T-helper 17 cell (primary cell): ENCODE data around the gene SH3D19. TPM values are rescaled to one million over a fixed set of nuclear protein-coding genes. Genes with fewer than 3 reads are reported as not detected.

Experiments
- ATAC-seq: fragments of 150-1000 bp; cut with Tn5 transposase; 2 replicates; pipeline ENCODE4 v1.10.0; 2021; ENCODE audit warnings: mild to moderate bottlenecking, moderate library complexity
- DNase-seq, 3 donors: peaks; one replicate each; pipeline versions ENCODE4 v3.0.0 to v3.0.0-alpha.2; 2020 to 2021
- H3K9me3 ChIP-seq: one replicate; pipeline ENCODE4 v1.7.0; 2013; ENCODE audit warnings: low read length, mild to moderate bottlenecking; ENCODE audit not compliant: control insufficient read depth, poor library complexity, severe bottlenecking
- H3K27ac Mint-ChIP-seq: one replicate; pipeline ENCODE4 v1.8.0; 2022; ENCODE audit warnings: mild to moderate bottlenecking, moderate library complexity, mixed read lengths
- H3K27me3 Mint-ChIP-seq: one replicate; pipeline ENCODE4 v1.8.0; 2022; ENCODE audit warnings: mixed read lengths
- H3K36me3 Mint-ChIP-seq: one replicate; pipeline ENCODE4 v1.8.0; 2022; ENCODE audit warnings: low read depth, mixed read lengths
- H3K4me1 Mint-ChIP-seq: one replicate; pipeline ENCODE4 v1.8.0; 2022; ENCODE audit warnings: mild to moderate bottlenecking, mixed read lengths
- H3K4me3 Mint-ChIP-seq: one replicate; pipeline ENCODE4 v1.8.0; 2022; ENCODE audit warnings: mild to moderate bottlenecking, moderate library complexity, mixed read lengths
- total RNA-seq, 4 donors: library from RNA in 2 of 4; stranded (reverse) in 2 of 4; gene quantifications; one replicate each; pipeline ENCODE4 v1.2.3 and lab custom pipeline; 2022 to 2026

Gene SH3D19
- total RNA-seq, 2 donors from 2014 or later = not detected

GRCh38 chr4:151314479-151314878, 10.9 kb downstream of the SH3D19 start:
- H3K4me1 Mint-ChIP-seq = no peaks in the 10 kb centered on the region
- no peaks in the 10 kb centered on the region for H3K36me3 Mint-ChIP-seq
- ATAC-seq (no peak), DNase-seq (no peak)
- no peak overlapping the region for H3K27ac Mint-ChIP-seq
- no peaks in the 10 kb centered on the region for H3K9me3 ChIP-seq
- H3K4me3 Mint-ChIP-seq = no peak overlapping the region
- peaks cover 28% of the 10 kb centered on the region for H3K27me3 Mint-ChIP-seq

GRCh38 chr4:151314010-151314355, 11.4 kb downstream of the SH3D19 start:
- ATAC-seq (no peak), DNase-seq (no peak)
- H3K27me3 Mint-ChIP-seq = peaks cover 26% of the 10 kb centered on the region
- no peak overlapping the region for H3K27ac Mint-ChIP-seq
- no peaks in the 10 kb centered on the region for H3K36me3 Mint-ChIP-seq
- no peaks in the 10 kb centered on the region for H3K9me3 ChIP-seq
- no peaks in the 10 kb centered on the region for H3K4me1 Mint-ChIP-seq
- no peak overlapping the region for H3K4me3 Mint-ChIP-seq

GRCh38 chr4:151313306-151314009, 11.9 kb downstream of the SH3D19 start:
- no peaks in the 10 kb centered on the region for H3K4me1 Mint-ChIP-seq
- H3K4me3 Mint-ChIP-seq = no peak overlapping the region
- no peak for DNase-seq
- H3K27me3 Mint-ChIP-seq = peaks cover 26% of the 10 kb centered on the region
- no peaks in the 10 kb centered on the region for H3K36me3 Mint-ChIP-seq
- H3K27ac Mint-ChIP-seq = no peak overlapping the region
- no peak for ATAC-seq
- no peaks in the 10 kb centered on the region for H3K9me3 ChIP-seq

GRCh38 chr4:151310124-151310728, 15.2 kb downstream of the SH3D19 start:
- no peaks in the 10 kb centered on the region for H3K9me3 ChIP-seq
- no peaks in the 10 kb centered on the region for H3K4me1 Mint-ChIP-seq
- no peaks in the 10 kb centered on the region for H3K36me3 Mint-ChIP-seq
- DNase-seq (no peak), ATAC-seq (no peak)
- no peak overlapping the region for H3K4me3 Mint-ChIP-seq
- peaks cover 10% of the 10 kb centered on the region for H3K27me3 Mint-ChIP-seq
- H3K27ac Mint-ChIP-seq = no peak overlapping the region

GRCh38 chr4:151304755-151305154, 20.6 kb downstream of the SH3D19 start:
- Mint-ChIP-seq H3K27me3 (peaks cover 4% of the 10 kb centered on the region), H3K27ac (no peak overlapping the region), H3K36me3 (no peaks in the 10 kb centered on the region), H3K4me1 (no peaks in the 10 kb centered on the region), H3K4me3 (no peak overlapping the region)
- no peaks in the 10 kb centered on the region for H3K9me3 ChIP-seq
- ATAC-seq (no peak), DNase-seq (no peak)

GRCh38 chr4:151304226-151304625, 21.2 kb downstream of the SH3D19 start:
- Mint-ChIP-seq H3K27ac (no peak overlapping the region), H3K4me3 (no peak overlapping the region), H3K36me3 (no peaks in the 10 kb centered on the region), H3K27me3 (peaks cover 4% of the 10 kb centered on the region), H3K4me1 (no peaks in the 10 kb centered on the region)
- ATAC-seq = no peak
- no peaks in the 10 kb centered on the region for H3K9me3 ChIP-seq
- no peak for DNase-seq

- no peak for DNase-seq
- H3K4me1 Mint-ChIP-seq = no peaks in the 10 kb centered on the region
- H3K27me3 Mint-ChIP-seq = peaks cover 11% of the 10 kb centered on the region
- ATAC-seq = no peak
- peaks cover 2% of the 10 kb centered on the region for H3K36me3 Mint-ChIP-seq
- H3K9me3 ChIP-seq = no peaks in the 10 kb centered on the region
- no peak overlapping the region for H3K4me3 Mint-ChIP-seq
- no peak overlapping the region for H3K27ac Mint-ChIP-seq
Observed at GRCh38 chr4:151302432-151302831, 23.0 kb downstream of the SH3D19 start.

GRCh38 chr4:151297170-151297569, 28.2 kb downstream of the SH3D19 start:
- Mint-ChIP-seq H3K36me3 (peaks cover 2% of the 10 kb centered on the region), H3K27me3 (peaks cover 9% of the 10 kb centered on the region), H3K4me3 (no peak overlapping the region), H3K4me1 (no peaks in the 10 kb centered on the region), H3K27ac (no peak overlapping the region)
- no peaks in the 10 kb centered on the region for H3K9me3 ChIP-seq
- no peak for DNase-seq
- no peak for ATAC-seq

GRCh38 chr4:151296227-151296626, 29.2 kb downstream of the SH3D19 start:
- peaks cover 9% of the 10 kb centered on the region for H3K27me3 Mint-ChIP-seq

GRCh38 chr4:151294833-151295496, 30.4 kb downstream of the SH3D19 start:
- Mint-ChIP-seq H3K4me1 (no peaks in the 10 kb centered on the region), H3K27ac (no peak overlapping the region)
- no peak for ATAC-seq

More at GRCh38 chr4:151296227-151296626, 29.2 kb downstream of the SH3D19 start:
- no peaks in the 10 kb centered on the region for H3K9me3 ChIP-seq
- Mint-ChIP-seq H3K4me1 (no peaks in the 10 kb centered on the region), H3K36me3 (peaks cover 2% of the 10 kb centered on the region), H3K27ac (no peak overlapping the region), H3K4me3 (no peak overlapping the region)
- DNase-seq = no peak
- ATAC-seq = no peak

GRCh38 chr4:151292038-151292437, 33.4 kb downstream of the SH3D19 start:
- Mint-ChIP-seq H3K27me3 (no peaks in the 10 kb centered on the region), H3K27ac (no peak overlapping the region), H3K36me3 (no peaks in the 10 kb centered on the region), H3K4me3 (no peak overlapping the region), H3K4me1 (no peaks in the 10 kb centered on the region)
- DNase-seq (no peak), ATAC-seq (no peak)
- no peaks in the 10 kb centered on the region for H3K9me3 ChIP-seq

More at GRCh38 chr4:151294833-151295496, 30.4 kb downstream of the SH3D19 start:
- peaks cover 9% of the 10 kb centered on the region for H3K27me3 Mint-ChIP-seq
- no peak for DNase-seq
- no peaks in the 10 kb centered on the region for H3K9me3 ChIP-seq
- no peak overlapping the region for H3K4me3 Mint-ChIP-seq
- H3K36me3 Mint-ChIP-seq = peaks cover 2% of the 10 kb centered on the region

GRCh38 chr4:151291485-151291884, 33.9 kb downstream of the SH3D19 start:
- no peak overlapping the region for H3K27ac Mint-ChIP-seq

GRCh38 chr4:151287409-151287808, 38.0 kb downstream of the SH3D19 start:
- no peaks in the 10 kb centered on the region for H3K9me3 ChIP-seq
- Mint-ChIP-seq H3K4me3 (no peak overlapping the region), H3K27ac (no peak overlapping the region), H3K4me1 (no peaks in the 10 kb centered on the region), H3K36me3 (no peaks in the 10 kb centered on the region), H3K27me3 (no peaks in the 10 kb centered on the region)
- ATAC-seq (no peak), DNase-seq (no peak)

More at GRCh38 chr4:151291485-151291884, 33.9 kb downstream of the SH3D19 start:
- ATAC-seq (no peak), DNase-seq (no peak)
- Mint-ChIP-seq H3K36me3 (no peaks in the 10 kb centered on the region), H3K27me3 (no peaks in the 10 kb centered on the region), H3K4me3 (no peak overlapping the region), H3K4me1 (no peaks in the 10 kb centered on the region)
- no peaks in the 10 kb centered on the region for H3K9me3 ChIP-seq
